T follicular helper cell (primary cell): ENCODE measurements around the gene PRR23E.

Source experiments
- DNase-seq: peaks from one replicate; pipeline ENCODE4 v3.0.0-alpha.2; 2020; ENCODE audit warnings: low read depth
- total RNA-seq, 2 experiments: gene quantifications; one replicate each; lab custom pipeline; 2026; lab: John Stamatoyannopoulos, UW

PRR23E gene
- total RNA-seq: 0 reads per million in 2 experiments

- DNase-seq: no peak
These were observed at the start of gene PRR23E for GRCh38 chr3:127192576-127193232. TSS of gene PRR23E (plus strand) at chr3:127193131. CDS start at chr3:127196686, 3,555 bp downstream.

- no peak for DNase-seq
These were observed 49.8 kb upstream of the PRR23E start for GRCh38 chr3:127143172-127143571.

- no peak for DNase-seq
These were observed 48.3 kb upstream of the PRR23E start for GRCh38 chr3:127144631-127145030.

- DNase-seq: no peak
These were observed 47.7 kb upstream of the PRR23E start for GRCh38 chr3:127145266-127145665.

GRCh38 chr3:127147291-127147885 lies 45.5 kb upstream of the PRR23E start:
- DNase-seq: no peak

- no peak for DNase-seq
These were observed 43.2 kb upstream of the PRR23E start for GRCh38 chr3:127149621-127150310.

- no peak for DNase-seq
These were observed 42.2 kb upstream of the PRR23E start for GRCh38 chr3:127150513-127151250.

- DNase-seq: no peak
These were observed 41.7 kb upstream of the PRR23E start for GRCh38 chr3:127151251-127151564.

GRCh38 chr3:127151992-127152650 lies 40.8 kb upstream of the PRR23E start:
- no peak for DNase-seq

- no peak for DNase-seq
These were observed 40.0 kb upstream of the PRR23E start for GRCh38 chr3:127152684-127153505.

GRCh38 chr3:127153506-127153815 lies 39.5 kb upstream of the PRR23E start:
- no peak for DNase-seq

GRCh38 chr3:127156338-127157050 lies 36.4 kb upstream of the PRR23E start:
- DNase-seq: no peak

- DNase-seq: no peak
These were observed 35.6 kb upstream of the PRR23E start for GRCh38 chr3:127157171-127157828.

- DNase-seq: no peak
These were observed 34.2 kb upstream of the PRR23E start for GRCh38 chr3:127158614-127159229.

- no peak for DNase-seq
These were observed 33.4 kb upstream of the PRR23E start for GRCh38 chr3:127159543-127159942.

- no peak for DNase-seq
These were observed 31.7 kb upstream of the PRR23E start for GRCh38 chr3:127161236-127161635.

GRCh38 chr3:127161973-127162579 lies 30.9 kb upstream of the PRR23E start:
- no peak for DNase-seq

- DNase-seq: no peak
These were observed 29.8 kb upstream of the PRR23E start for GRCh38 chr3:127162947-127163645.

GRCh38 chr3:127164615-127165014 lies 28.3 kb upstream of the PRR23E start:
- no peak for DNase-seq
